CD8-positive, alpha-beta memory T cell (primary cell): ENCODE measurements around the gene NLRP1. TPM values are rescaled to one million over a fixed set of nuclear protein-coding genes. Genes with fewer than 3 reads are reported as not detected.
A peak's percentile ranks its signal among the peaks of the same experiment; 100 is the strongest.

Experiments used
- CTCF ChIA-PET: fragments of 350-600 bp; sonication (Branson Sonifier 250); formaldehyde crosslinking; loops from one replicate; lab custom pipeline; 2021; ENCODE audit warnings: antibody characterized with exemption; lab: Charles Lee
- POLR2A ChIA-PET: fragments of 350-600 bp; sonication (Branson Sonifier 250); formaldehyde crosslinking; loops from one replicate; lab custom pipeline; 2021; ENCODE audit warnings: antibody characterized with exemption; lab: Charles Lee
- DNase-seq, 5 donors: peaks; one replicate each; pipeline versions ENCODE4 v3.0.0 to v3.0.0-alpha.2; 2020 to 2022; ENCODE audit warnings: mixed read lengths in 1 of 5
- H3K27ac ChIP-seq: one replicate; pipeline ENCODE4 v1.7.0; 2013; ENCODE audit warnings: low read depth, mild to moderate bottlenecking, low read length, moderate library complexity
- H3K27me3 ChIP-seq: 2 replicates; pipeline ENCODE4 v1.7.0; 2013; ENCODE audit warnings: low read length, mild to moderate bottlenecking; ENCODE audit not compliant: insufficient read depth, poor library complexity, severe bottlenecking
- H3K36me3 ChIP-seq: 2 replicates; pipeline ENCODE4 v1.7.0; 2013; ENCODE audit warnings: mild to moderate bottlenecking, low read length, moderate library complexity; ENCODE audit not compliant: insufficient read depth
- H3K4me1 ChIP-seq: 2 replicates; pipeline ENCODE4 v1.7.0; 2013; ENCODE audit warnings: mild to moderate bottlenecking, low read length, moderate library complexity; ENCODE audit not compliant: insufficient read depth
- H3K4me3 ChIP-seq: 2 replicates; pipeline ENCODE4 v1.7.0; 2013; ENCODE audit warnings: mild to moderate bottlenecking, low read length
- H3K9me3 ChIP-seq: 2 replicates; pipeline ENCODE4 v1.7.0; 2013; ENCODE audit warnings: mild to moderate bottlenecking, low read length
- H3K27ac Mint-ChIP-seq, 8 donors: one replicate each; pipeline ENCODE4 v1.8.0; 2020 to 2021; ENCODE audit warnings: mixed read lengths in 8 of 8, mild to moderate bottlenecking in 6 of 8, inconsistent platforms in 3 of 8, moderate library complexity in 3 of 8
- H3K27me3 Mint-ChIP-seq, 2 donors: one replicate each; pipeline ENCODE4 v1.8.0; 2020 to 2021; ENCODE audit warnings: mixed read lengths in 2 of 2, mild to moderate bottlenecking in 1 of 2, moderate library complexity in 1 of 2
- H3K36me3 Mint-ChIP-seq, 3 donors: one replicate each; pipeline ENCODE4 v1.8.0; 2020 to 2021; ENCODE audit warnings: mixed read lengths in 3 of 3, inconsistent platforms in 1 of 3, mild to moderate bottlenecking in 1 of 3
- H3K4me1 Mint-ChIP-seq, 3 donors: one replicate each; pipeline ENCODE4 v1.8.0; 2020 to 2021; ENCODE audit warnings: mixed read lengths in 3 of 3, inconsistent platforms in 1 of 3, mild to moderate bottlenecking in 1 of 3
- H3K4me3 Mint-ChIP-seq, 7 donors: one replicate each; pipeline ENCODE4 v1.8.0; 2020 to 2021; ENCODE audit warnings: mixed read lengths in 7 of 7, mild to moderate bottlenecking in 6 of 7, moderate library complexity in 4 of 7, inconsistent platforms in 2 of 7
- H3K9me3 Mint-ChIP-seq, 5 donors: one replicate each; pipeline ENCODE4 v1.8.0; 2020 to 2022; ENCODE audit warnings: mixed read lengths in 5 of 5, mild to moderate bottlenecking in 3 of 5, moderate library complexity in 2 of 5, inconsistent platforms in 1 of 5
- polyA plus RNA-seq: library from polyadenylated mRNA; unstranded; fragments of 300-500 nt; fragmentation: Illumina TruSeq; gene quantifications from one replicate; pipeline ENCODE4 v1.2.3, GENCODE V29; 2021
- total RNA-seq, 2 experiments: library from RNA; stranded (reverse); gene quantifications; one replicate each; pipeline ENCODE4 v1.2.3, GENCODE V29; 2021

The NLRP1 gene
- total RNA-seq (10 to 100 TPM; 33.8 to 35.2 TPM), polyA plus RNA-seq (37.6 TPM)

- peaks cover 6 to 44% (median 13%) of the 10 kb centered on the region in 3 donors for H3K36me3 Mint-ChIP-seq
- H3K4me3 ChIP-seq, result peak within 1 kb of the TSS; percentile 97
- DNase-seq, result peak; percentile 89 to 97 (median 92)
- CTCF ChIA-PET, result interaction anchor here (0.7 to 1.5 kb wide), 6 partner anchors 122 to 872 kb away, joined by 3 to 7 read pairs (median 4); partner anchors contain the start of gene C1QBP
- H3K4me1 ChIP-seq, result peaks cover 65% of the 10 kb centered on the region
- H3K9me3 Mint-ChIP-seq, result peaks cover 0 to 2% (median 0%) of the 10 kb centered on the region in 5 donors
- H3K27me3 ChIP-seq, result no peaks in the 10 kb centered on the region
- H3K9me3 ChIP-seq, result peaks cover under 1% of the 10 kb centered on the region
- H3K27ac Mint-ChIP-seq, result peak within 1 kb of the TSS; percentile 95 to 100 (median 97)
- POLR2A ChIA-PET, result interaction anchor here (0.5 to 0.9 kb wide), 4 partner anchors 83 to 1057 kb away, joined by 3 read pairs; partner anchors contain the start of gene RPAIN
- H3K36me3 ChIP-seq, result peaks cover 20% of the 10 kb centered on the region
- H3K27ac ChIP-seq, result peak within 1 kb of the TSS; percentile 96
- H3K4me3 Mint-ChIP-seq, result peak within 1 kb of the TSS; percentile 96 to 99 (median 98)
- H3K4me1 Mint-ChIP-seq, result peaks cover 66 to 78% (median 69%) of the 10 kb centered on the region in 3 donors
- H3K27me3 Mint-ChIP-seq, result no peaks in the 10 kb centered on the region
Measured at GRCh38 chr17:5584383-5585286, at the start of gene NLRP1. Gene NLRP1 (minus strand): TSS chr17:5584509. CDS start chr17:5583957, 552 bp downstream.

- H3K27ac Mint-ChIP-seq, result peak overlapping the region in 1 of 8 donors; percentile 19
- H3K36me3 Mint-ChIP-seq, result no peaks in the 10 kb centered on the region
- ChIA-PET POLR2A (no interaction called here), CTCF (no interaction called here)
- no peak for DNase-seq
- H3K4me1 Mint-ChIP-seq, result no peaks in the 10 kb centered on the region
- H3K27ac ChIP-seq, result no peak overlapping the region
- peaks cover 0 to 3% (median 0%) of the 10 kb centered on the region in 5 donors for H3K9me3 Mint-ChIP-seq
- no peaks in the 10 kb centered on the region for H3K27me3 ChIP-seq
- H3K27me3 Mint-ChIP-seq, result peaks cover 10 to 30% of the 10 kb centered on the region in 2 donors
- no peaks in the 10 kb centered on the region for H3K4me1 ChIP-seq
- H3K4me3 ChIP-seq, result no peak overlapping the region
- no peak overlapping the region for H3K4me3 Mint-ChIP-seq
- no peaks in the 10 kb centered on the region for H3K9me3 ChIP-seq
- no peaks in the 10 kb centered on the region for H3K36me3 ChIP-seq
Measured at GRCh38 chr17:5631958-5632590, 47.8 kb upstream of the NLRP1 start.

- H3K27ac Mint-ChIP-seq, result no peak overlapping the region
- H3K9me3 Mint-ChIP-seq, result peaks cover 0 to 3% (median 0%) of the 10 kb centered on the region in 5 donors
- Histone ChIP-seq H3K4me3 (no peak overlapping the region), H3K27me3 (no peaks in the 10 kb centered on the region), H3K36me3 (no peaks in the 10 kb centered on the region), H3K27ac (no peak overlapping the region), H3K4me1 (no peaks in the 10 kb centered on the region), H3K9me3 (no peaks in the 10 kb centered on the region)
- H3K36me3 Mint-ChIP-seq, result no peaks in the 10 kb centered on the region
- ChIA-PET CTCF (no interaction called here), POLR2A (no interaction called here)
- no peak overlapping the region for H3K4me3 Mint-ChIP-seq
- H3K27me3 Mint-ChIP-seq, result peaks cover 9 to 30% of the 10 kb centered on the region in 2 donors
- DNase-seq, result no peak
- H3K4me1 Mint-ChIP-seq, result no peaks in the 10 kb centered on the region
Measured at GRCh38 chr17:5630434-5630833, 46.1 kb upstream of the NLRP1 start.

GRCh38 chr17:5629128-5629527, 44.8 kb upstream of the NLRP1 start:
- Histone ChIP-seq H3K9me3 (no peaks in the 10 kb centered on the region), H3K36me3 (no peaks in the 10 kb centered on the region), H3K27ac (no peak overlapping the region), H3K4me1 (no peaks in the 10 kb centered on the region), H3K27me3 (no peaks in the 10 kb centered on the region), H3K4me3 (no peak overlapping the region)
- peaks cover 5 to 33% of the 10 kb centered on the region in 2 donors for H3K27me3 Mint-ChIP-seq
- H3K4me1 Mint-ChIP-seq, result no peaks in the 10 kb centered on the region
- ChIA-PET POLR2A (no interaction called here), CTCF (no interaction called here)
- no peak for DNase-seq
- no peak overlapping the region for H3K4me3 Mint-ChIP-seq
- peaks cover 0 to 3% (median 0%) of the 10 kb centered on the region in 5 donors for H3K9me3 Mint-ChIP-seq
- H3K27ac Mint-ChIP-seq, result no peak overlapping the region
- no peaks in the 10 kb centered on the region for H3K36me3 Mint-ChIP-seq

- Mint-ChIP-seq H3K36me3 (no peaks in the 10 kb centered on the region), H3K9me3 (peaks cover 0 to 3% (median 0%) of the 10 kb centered on the region in 5 donors), H3K27ac (no peak overlapping the region), H3K4me3 (no peak overlapping the region), H3K4me1 (no peaks in the 10 kb centered on the region), H3K27me3 (peaks cover 5 to 30% of the 10 kb centered on the region in 2 donors)
- DNase-seq, result no peak
- H3K4me3 ChIP-seq, result no peak overlapping the region
- H3K9me3 ChIP-seq, result no peaks in the 10 kb centered on the region
- CTCF ChIA-PET, result no interaction called here
- H3K27me3 ChIP-seq, result no peaks in the 10 kb centered on the region
- no peak overlapping the region for H3K27ac ChIP-seq
- H3K36me3 ChIP-seq, result no peaks in the 10 kb centered on the region
- no peaks in the 10 kb centered on the region for H3K4me1 ChIP-seq
- POLR2A ChIA-PET, result no interaction called here
Measured at GRCh38 chr17:5628262-5628661, 44.0 kb upstream of the NLRP1 start.

- ChIA-PET CTCF (no interaction called here), POLR2A (no interaction called here)
- Mint-ChIP-seq H3K36me3 (no peaks in the 10 kb centered on the region), H3K4me1 (no peaks in the 10 kb centered on the region), H3K9me3 (peaks cover 0 to 3% (median 0%) of the 10 kb centered on the region in 5 donors), H3K4me3 (no peak overlapping the region), H3K27ac (no peak overlapping the region), H3K27me3 (peaks cover 9 to 30% of the 10 kb centered on the region in 2 donors)
- no peak for DNase-seq
- Histone ChIP-seq H3K9me3 (no peaks in the 10 kb centered on the region), H3K4me1 (no peaks in the 10 kb centered on the region), H3K27me3 (no peaks in the 10 kb centered on the region), H3K27ac (no peak overlapping the region), H3K36me3 (no peaks in the 10 kb centered on the region), H3K4me3 (no peak overlapping the region)
Measured at GRCh38 chr17:5624211-5624610, 39.9 kb upstream of the NLRP1 start.

- ChIA-PET CTCF (no interaction called here), POLR2A (no interaction called here)
- Mint-ChIP-seq H3K27me3 (peaks cover 8 to 34% of the 10 kb centered on the region in 2 donors), H3K4me1 (no peaks in the 10 kb centered on the region), H3K27ac (no peak overlapping the region), H3K9me3 (no peaks in the 10 kb centered on the region), H3K36me3 (no peaks in the 10 kb centered on the region), H3K4me3 (no peak overlapping the region)
- Histone ChIP-seq H3K4me1 (no peaks in the 10 kb centered on the region), H3K9me3 (no peaks in the 10 kb centered on the region), H3K27me3 (no peaks in the 10 kb centered on the region), H3K4me3 (no peak overlapping the region), H3K27ac (no peak overlapping the region), H3K36me3 (no peaks in the 10 kb centered on the region)
- DNase-seq, result no peak
Measured at GRCh38 chr17:5621729-5622128, 37.4 kb upstream of the NLRP1 start.

- Histone ChIP-seq H3K4me3 (no peak overlapping the region), H3K36me3 (no peaks in the 10 kb centered on the region), H3K4me1 (no peaks in the 10 kb centered on the region), H3K27ac (no peak overlapping the region), H3K27me3 (no peaks in the 10 kb centered on the region), H3K9me3 (no peaks in the 10 kb centered on the region)
- H3K27ac Mint-ChIP-seq, result no peak overlapping the region
- CTCF ChIA-PET, result no interaction called here
- H3K4me1 Mint-ChIP-seq, result no peaks in the 10 kb centered on the region
- POLR2A ChIA-PET, result no interaction called here
- H3K36me3 Mint-ChIP-seq, result no peaks in the 10 kb centered on the region
- no peaks in the 10 kb centered on the region for H3K9me3 Mint-ChIP-seq
- DNase-seq, result no peak
- H3K4me3 Mint-ChIP-seq, result no peak overlapping the region
- peaks cover 11 to 37% of the 10 kb centered on the region in 2 donors for H3K27me3 Mint-ChIP-seq
Measured at GRCh38 chr17:5621026-5621425, 36.7 kb upstream of the NLRP1 start.
